ENCODE measurements around the gene ZNF879.

GRCh38 chr5:178981381-178981780 lies 42.2 kb upstream of the ZNF879 start:
- TF ChIP-seq CTCF (IDR thresholded peaks at IDR 0.05), result no peak
- no peak for TF ChIP-seq POLR2A (IDR thresholded peaks at IDR 0.05)
- TF ChIP-seq POLR2AphosphoS5 (IDR thresholded peaks at IDR 0.05), result no peak
- no peak for TF ChIP-seq EP300 (IDR thresholded peaks at IDR 0.05; ENCODE audit: low read depth)

Measured in transverse colon (tissue), 4 donors.